Right lobe of liver (tissue), 4 donors: ENCODE measurements around the gene CUL3.

Experiments used
- CTCF ChIP-seq, 4 donors: fragments of 200-600 bp in 3 of 4; fragments of 450-650 bp in 1 of 4; IDR thresholded peaks; one replicate each; pipeline versions ENCODE4 v1.5.1 to v1.8.0; 2016 to 2022; ENCODE audit warnings: antibody characterized with exemption in 4 of 4, mild to moderate bottlenecking in 2 of 4
- POLR2A ChIP-seq: fragments of 450-650 bp; IDR thresholded peaks from one replicate; pipeline ENCODE4 v1.6.1; 2017; ENCODE audit warnings: antibody characterized with exemption, mild to moderate bottlenecking
- donor health status: DM: no; HTN: no; CAD: no.
- donor health status: DM: no; HTN: no; CAD: no.
- donor health status: DM: no; HTN: yes; CAD: no.

- TF ChIP-seq CTCF (IDR thresholded peaks at IDR 0.05) = no peak
- TF ChIP-seq POLR2A = peak; percentile 84
Observed at GRCh38 chr2:224585211-224586088, at the start of gene CUL3.
